Measurements from ENCODE around the gene TGOLN2. TPM values are rescaled to one million over a fixed set of nuclear protein-coding genes. Genes with fewer than 3 reads are reported as not detected.

Gene TGOLN2
- total and polyA plus RNA-seq, 11 donors: 15.5 to 130 (median 82.9) TPM

DNA sequence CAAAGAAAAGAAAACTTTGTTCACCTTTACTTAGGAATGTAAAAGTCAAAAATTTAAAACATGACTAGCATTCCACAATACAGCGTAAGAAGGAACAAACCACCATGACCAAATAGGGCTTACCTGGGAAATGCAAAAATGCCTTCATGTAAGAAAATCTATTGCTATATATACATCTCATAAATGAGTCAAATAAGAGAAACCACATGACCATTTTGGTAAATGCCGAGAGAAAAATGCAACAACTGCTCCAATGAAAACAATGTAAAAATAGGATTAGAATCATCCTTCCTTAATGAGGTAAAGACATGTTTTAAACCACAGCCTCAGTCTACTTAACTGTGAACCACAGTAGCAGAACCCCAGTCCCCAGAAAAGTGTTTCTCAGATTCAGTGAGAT, 49.4 kb downstream of the TGOLN2 start:
- intact Hi-C loops (cut with DNase I): no loop called here
- Histone ChIP-seq H3K36me3 (peaks cover 0 to under 1% (median 0%) of the 10 kb centered on the region in 9 donors), H3K9me3 (no peaks in the 10 kb centered on the region), H3K27ac (peak overlapping the region in 10 of 12 donors; percentile 61 to 83 (median 76)), H3K27me3 (no peaks in the 10 kb centered on the region), H3K4me3 (peak overlapping the region in 4 of 12 donors; percentile 21 to 33 (median 30)), H3K4me1 (peaks cover 0 to 49% (median 29%) of the 10 kb centered on the region in 12 donors)
- 71 to 73% (median 73%) methylated on average over 2 of the region's 2 CpGs for WGBS, 4 donors
- no peak for DNase-seq
- TF ChIP-seq CTCF (IDR thresholded peaks at IDR 0.05): no peak
- ATAC-seq: no peak

GRCh38 chr2:85277416-85278158, 50.2 kb downstream of the TGOLN2 start:
- Histone ChIP-seq H3K4me1 (peaks cover 0 to 51% (median 29%) of the 10 kb centered on the region in 12 donors), H3K9me3 (no peaks in the 10 kb centered on the region), H3K36me3 (no peaks in the 10 kb centered on the region), H3K4me3 (peak overlapping the region in 8 of 12 donors; percentile 2 to 37 (median 25)), H3K27me3 (no peaks in the 10 kb centered on the region), H3K27ac (peak overlapping the region; percentile 61 to 83 (median 74))
- DNase-seq (peak; percentile 52 to 75 (median 71)), ATAC-seq (peak; percentile 70 to 86 (median 83))
- 19 to 41% (median 25%) methylated on average over 4 to 15 of the region's 15 CpGs for WGBS, 4 donors
- intact Hi-C loops (cut with DNase I): no loop called here
- TF ChIP-seq POLR2A (IDR thresholded peaks at IDR 0.05) (no peak), CTCF (IDR thresholded peaks at IDR 0.05) (no peak)

DNA sequence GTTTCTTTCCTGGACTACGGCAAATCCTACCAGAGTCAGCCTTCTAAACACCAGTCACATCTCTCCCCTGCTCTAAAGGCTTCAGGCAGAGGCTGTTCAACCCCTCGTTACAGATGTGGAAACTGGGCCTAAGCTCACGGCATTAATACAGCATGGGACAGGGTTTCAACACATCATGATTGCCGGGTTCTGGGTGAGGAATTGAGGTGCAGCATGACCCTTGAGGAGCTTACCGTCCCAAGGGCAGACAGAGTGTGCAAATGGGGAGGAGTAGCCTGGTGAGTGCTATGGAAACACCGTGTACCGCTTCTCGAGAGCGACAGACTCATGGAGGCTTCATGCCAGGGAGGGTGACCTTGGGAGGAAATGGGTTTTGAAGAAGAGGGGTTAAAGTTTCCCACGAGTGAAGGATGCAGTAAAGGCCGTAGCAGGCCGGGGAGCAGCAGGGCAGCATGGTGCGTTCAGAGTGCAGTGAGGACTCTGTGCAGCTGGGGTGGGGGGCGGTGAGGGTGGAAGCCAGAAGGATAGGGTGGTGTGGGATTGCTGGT, 51.1 kb downstream of the TGOLN2 start:
- peak overlapping the region; percentile 61 to 83 (median 74) for H3K27ac ChIP-seq
- TF ChIP-seq CTCF (IDR thresholded peaks at IDR 0.05) (no peak), POLR2A (IDR thresholded peaks at IDR 0.05) (no peak)
- H3K9me3 ChIP-seq: no peaks in the 10 kb centered on the region
- DNase-seq: no peak
- ATAC-seq: peak in 3 of 4 donors; percentile 11 to 24 (median 24)
- H3K27me3 ChIP-seq: no peaks in the 10 kb centered on the region
- WGBS, 4 donors: 48 to 69% (median 66%) methylated on average over 14 of the region's 14 CpGs
- no peaks in the 10 kb centered on the region for H3K36me3 ChIP-seq
- intact Hi-C loops (cut with DNase I): no loop called here
- peaks cover 0 to 51% (median 30%) of the 10 kb centered on the region in 12 donors for H3K4me1 ChIP-seq
- peak overlapping the region in 8 of 12 donors; percentile 3 to 46 (median 25) for H3K4me3 ChIP-seq

- Histone ChIP-seq H3K4me3 (peak overlapping the region in 10 of 12 donors; percentile 3 to 46 (median 28)), H3K27ac (peak overlapping the region in 11 of 12 donors; percentile 61 to 83 (median 75)), H3K4me1 (peaks cover 0 to 55% (median 35%) of the 10 kb centered on the region in 12 donors), H3K27me3 (no peaks in the 10 kb centered on the region), H3K36me3 (no peaks in the 10 kb centered on the region), H3K9me3 (no peaks in the 10 kb centered on the region)
- TF ChIP-seq POLR2A (IDR thresholded peaks at IDR 0.05) (no peak), CTCF (IDR thresholded peaks at IDR 0.05) (no peak)
- ATAC-seq: no peak
- 65 to 78% (median 73%) methylated on average over 9 of the region's 9 CpGs for WGBS, 4 donors
- DNase-seq: no peak
- intact Hi-C loops (cut with DNase I): no loop called here
Observed at GRCh38 chr2:85275984-85276540, 51.7 kb downstream of the TGOLN2 start.

Data from heart left ventricle (tissue), 16 donors.